HPDE6-E6E7 (cell line): ENCODE data around the gene GON4L.
"Not testable (repeated sequence)": the region's sequence is repeated elsewhere in the genome, so short reads cannot be mapped to it uniquely, and the experiment has no call there.

Experiments
- DNase-seq: peaks from one replicate; pipeline ENCODE4 v3.0.0; 2011; ENCODE audit warnings: missing footprints; ENCODE audit errors: extremely low spot score

The GON4L gene

GRCh38 chr1:155831279-155831976 is 25.6 kb downstream of the GON4L start:
- DNase-seq = no peak

- DNase-seq = no peak
Observed at GRCh38 chr1:155827450-155827849, 29.6 kb downstream of the GON4L start.

- no peak for DNase-seq
Observed at GRCh38 chr1:155816351-155816750, 40.7 kb downstream of the GON4L start.

GRCh38 chr1:155813672-155814071 is 43.3 kb downstream of the GON4L start:
- no peak for DNase-seq

GRCh38 chr1:155812878-155813277 is 44.1 kb downstream of the GON4L start:
- DNase-seq = no peak

GRCh38 chr1:155809088-155809487 is 47.9 kb downstream of the GON4L start:
- DNase-seq = no peak

GRCh38 chr1:155801149-155801548 is 55.9 kb downstream of the GON4L start:
- DNase-seq = peak; percentile 14

GRCh38 chr1:155795618-155796017 is 61.4 kb downstream of the GON4L start:
- DNase-seq = not testable (repeated sequence)

GRCh38 chr1:155794605-155795245 is 62.3 kb downstream of the GON4L start:
- DNase-seq = no peak

- DNase-seq = no peak
Observed at GRCh38 chr1:155793213-155793612, 63.8 kb downstream of the GON4L start.

GRCh38 chr1:155777582-155777981 is 79.4 kb downstream of the GON4L start:
- no peak for DNase-seq

- DNase-seq = no peak
Observed at GRCh38 chr1:155776414-155776813, 80.6 kb downstream of the GON4L start.

- DNase-seq = no peak
Observed at GRCh38 chr1:155773221-155773620, 83.8 kb downstream of the GON4L start.

GRCh38 chr1:155769257-155769656 is 87.8 kb downstream of the GON4L start:
- DNase-seq = no peak

GRCh38 chr1:155767399-155767989 is 89.5 kb downstream of the GON4L start:
- DNase-seq = not testable (repeated sequence)

GRCh38 chr1:155763989-155764388 is 93.0 kb downstream of the GON4L start:
- DNase-seq = not testable (repeated sequence)

GRCh38 chr1:155763090-155763815 is 93.8 kb downstream of the GON4L start:
- peak; percentile 42 for DNase-seq

GRCh38 chr1:155761736-155762405 is 95.1 kb downstream of the GON4L start:
- DNase-seq = no peak

GRCh38 chr1:155760751-155761475 is 96.1 kb downstream of the GON4L start:
- DNase-seq = peak; percentile 29

GRCh38 chr1:155759966-155760630 is 96.9 kb downstream of the GON4L start:
- peak; percentile 58 for DNase-seq

- DNase-seq = not testable (repeated sequence)
Observed at GRCh38 chr1:155759017-155759416, 98.0 kb downstream of the GON4L start.
